OCI-LY3 (cell line): ENCODE results near the gene MED15.

Source experiments
- H2AFZ ChIP-seq: fragments of 200-600, 300-600 bp; shearing (Covaris generic); 2 replicates; pipeline ENCODE4 v1.6.0; 2014; ENCODE audit warnings: antibody characterized with exemption, low read depth, low read length
- H3K27ac ChIP-seq: fragments of 200-600, 300-600 bp; sonication (generic); 2 replicates; pipeline ENCODE4 v1.5.1; 2014; ENCODE audit warnings: mild to moderate bottlenecking, low read length, moderate library complexity, mixed read lengths
- H3K27me3 ChIP-seq: fragments of 200-600, 300-600 bp; sonication (generic); 2 replicates; pipeline ENCODE4 v1.6.1; 2014; ENCODE audit warnings: low read depth, low read length, mixed read lengths
- H3K36me3 ChIP-seq: fragments of 200-600, 300-600 bp; sonication (generic); replicated peaks from 2 replicates; pipeline ENCODE3; 2014; ENCODE audit warnings: low read depth, low read length, mixed read lengths
- H3K4me1 ChIP-seq: fragments of 300-600, 200-600 bp; sonication (generic); 2 replicates; pipeline ENCODE4 v1.6.1; 2014; ENCODE audit warnings: low read length, mixed read lengths
- H3K4me2 ChIP-seq: fragments of 200-600, 300-600 bp; sonication (generic); 2 replicates; pipeline ENCODE4 v1.6.1; 2014; ENCODE audit warnings: low read length, mixed read lengths
- H3K4me3 ChIP-seq: fragments of 300-600, 200-600 bp; sonication (generic); 2 replicates; pipeline ENCODE4 v1.5.1; 2014; ENCODE audit warnings: antibody characterized with exemption, mild to moderate bottlenecking, low read length, moderate library complexity
- H3K79me2 ChIP-seq: fragments of 300-600, 200-600 bp; shearing (Covaris generic); 2 replicates; pipeline ENCODE4 v1.6.1; 2014; ENCODE audit warnings: mild to moderate bottlenecking, low read length, mixed read lengths
- H3K9ac ChIP-seq: fragments of 300-600, 200-600 bp; shearing (Covaris generic); 2 replicates; pipeline ENCODE4 v1.6.0; 2014; ENCODE audit warnings: mild to moderate bottlenecking, low read length, moderate library complexity
- H3K9me3 ChIP-seq: fragments of 200-600, 300-600 bp; shearing (Covaris generic); 2 replicates; pipeline ENCODE4 v1.6.1; 2014; ENCODE audit warnings: low read length, mixed read lengths; ENCODE audit not compliant: insufficient read depth
- H4K20me1 ChIP-seq: fragments of 200-600, 300-600 bp; sonication (generic); 2 replicates; pipeline ENCODE4 v1.6.1; 2016; ENCODE audit warnings: low read length, mixed read lengths; ENCODE audit not compliant: insufficient read depth
- CTCF ChIP-seq: fragments of 200-600, 300-600 bp; sonication (generic); IDR thresholded peaks from 2 replicates; pipeline ENCODE4 v1.5.1; 2014; ENCODE audit warnings: antibody characterized with exemption, low read length, low read depth
- EZH2phosphoT487 ChIP-seq: fragments of 200-600 bp; shearing (Covaris generic); IDR thresholded peaks from 2 replicates; pipeline ENCODE4 v1.6.1; 2018; ENCODE audit warnings: antibody characterized with exemption, mixed run types, low read depth

Gene MED15

DNA sequence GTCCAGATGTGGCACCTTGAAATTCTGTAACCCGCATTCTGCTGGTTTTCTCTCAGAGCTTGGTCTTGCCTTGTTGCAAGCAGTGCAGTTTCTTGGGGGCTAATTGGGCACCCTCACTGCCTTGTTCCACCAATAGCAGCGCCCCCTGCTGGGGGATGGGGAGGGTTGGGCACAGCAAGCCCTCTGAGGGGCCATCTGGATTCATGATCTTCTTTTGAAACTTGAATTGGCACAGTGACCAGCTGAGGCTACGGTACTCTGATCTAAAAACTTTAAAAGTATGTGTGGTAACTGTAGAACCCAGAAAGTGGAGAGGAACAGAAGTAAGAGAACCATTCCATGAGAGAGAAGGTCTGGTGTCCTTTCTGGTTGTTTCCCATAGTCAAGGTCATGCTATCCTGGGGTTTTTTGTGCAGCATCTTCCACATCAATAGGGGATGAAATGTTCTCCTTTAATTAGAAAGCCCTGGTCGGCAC, 64.2 kb downstream of the MED15 start:
- no peak overlapping the region for H2AFZ ChIP-seq
- H3K4me2 ChIP-seq = no peak overlapping the region
- peaks cover 77% of the 10 kb centered on the region for H3K36me3 ChIP-seq
- TF ChIP-seq EZH2phosphoT487 (no peak), CTCF (peak; percentile 92)
- no peak overlapping the region for H3K4me3 ChIP-seq
- peaks cover 13% of the 10 kb centered on the region; the same call in 1 of the 2 replicates for H4K20me1 ChIP-seq
- no peaks in the 10 kb centered on the region for H3K79me2 ChIP-seq
- H3K9ac ChIP-seq = no peak overlapping the region
- no peaks in the 10 kb centered on the region for H3K9me3 ChIP-seq
- H3K27me3 ChIP-seq = no peaks in the 10 kb centered on the region
- H3K27ac ChIP-seq = no peak overlapping the region
- no peaks in the 10 kb centered on the region for H3K4me1 ChIP-seq

GRCh38 chr22:20572132-20572802, 64.9 kb downstream of the MED15 start:
- no peak overlapping the region for H3K4me3 ChIP-seq

DNA sequence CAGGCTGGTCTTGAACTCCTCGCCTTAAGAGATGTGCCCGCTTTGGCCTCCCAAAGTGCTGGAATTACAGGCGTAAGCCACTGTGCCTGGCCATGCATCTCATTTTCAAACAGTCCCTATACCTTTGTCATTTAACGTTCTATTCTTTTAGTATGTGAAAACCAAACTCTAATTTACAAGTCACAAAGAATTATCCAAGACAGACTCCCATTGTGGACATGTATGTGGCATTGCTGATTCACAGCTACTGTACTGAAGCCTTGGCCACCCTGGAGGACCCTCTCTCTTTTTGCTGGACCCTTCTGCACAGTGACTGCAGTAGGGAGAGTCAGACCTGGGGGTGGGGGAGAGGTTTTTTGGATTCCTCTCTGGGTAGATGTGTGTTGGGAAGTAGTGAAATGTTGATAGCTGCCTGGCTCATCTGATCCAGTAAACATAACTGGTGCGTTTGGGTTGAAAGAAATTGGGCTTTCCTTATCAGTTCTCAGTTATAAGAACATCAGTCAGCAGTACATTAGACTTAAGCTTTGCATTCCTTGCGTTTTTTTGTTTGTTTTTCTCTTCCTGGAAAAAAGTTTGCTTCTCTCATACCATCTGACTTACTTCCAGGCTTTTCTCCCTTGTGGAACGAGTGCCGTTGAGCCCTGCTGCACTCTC, 65.9 kb downstream of the MED15 start:
- Histone ChIP-seq H3K4me1 (no peaks in the 10 kb centered on the region), H3K4me2 (no peak overlapping the region), H3K4me3 (no peak overlapping the region), H3K27ac (no peak overlapping the region), H3K9ac (no peak overlapping the region), H3K79me2 (no peaks in the 10 kb centered on the region), H4K20me1 (peaks cover 7% of the 10 kb centered on the region; the same call in 1 of the 2 replicates), H2AFZ (no peak overlapping the region), H3K27me3 (no peaks in the 10 kb centered on the region), H3K9me3 (no peaks in the 10 kb centered on the region), H3K36me3 (peaks cover 62% of the 10 kb centered on the region)
- TF ChIP-seq CTCF = no peak
- TF ChIP-seq EZH2phosphoT487 = no peak

More at GRCh38 chr22:20572132-20572802, 64.9 kb downstream of the MED15 start:
- Histone ChIP-seq H3K9ac (no peak overlapping the region), H3K27ac (no peak overlapping the region), H3K36me3 (peaks cover 70% of the 10 kb centered on the region), H4K20me1 (peaks cover 13% of the 10 kb centered on the region; the same call in 1 of the 2 replicates), H2AFZ (no peak overlapping the region), H3K9me3 (no peaks in the 10 kb centered on the region), H3K4me2 (no peak overlapping the region), H3K4me1 (no peaks in the 10 kb centered on the region), H3K27me3 (no peaks in the 10 kb centered on the region), H3K79me2 (no peaks in the 10 kb centered on the region)
- no peak for TF ChIP-seq EZH2phosphoT487
- TF ChIP-seq CTCF = no peak

DNA sequence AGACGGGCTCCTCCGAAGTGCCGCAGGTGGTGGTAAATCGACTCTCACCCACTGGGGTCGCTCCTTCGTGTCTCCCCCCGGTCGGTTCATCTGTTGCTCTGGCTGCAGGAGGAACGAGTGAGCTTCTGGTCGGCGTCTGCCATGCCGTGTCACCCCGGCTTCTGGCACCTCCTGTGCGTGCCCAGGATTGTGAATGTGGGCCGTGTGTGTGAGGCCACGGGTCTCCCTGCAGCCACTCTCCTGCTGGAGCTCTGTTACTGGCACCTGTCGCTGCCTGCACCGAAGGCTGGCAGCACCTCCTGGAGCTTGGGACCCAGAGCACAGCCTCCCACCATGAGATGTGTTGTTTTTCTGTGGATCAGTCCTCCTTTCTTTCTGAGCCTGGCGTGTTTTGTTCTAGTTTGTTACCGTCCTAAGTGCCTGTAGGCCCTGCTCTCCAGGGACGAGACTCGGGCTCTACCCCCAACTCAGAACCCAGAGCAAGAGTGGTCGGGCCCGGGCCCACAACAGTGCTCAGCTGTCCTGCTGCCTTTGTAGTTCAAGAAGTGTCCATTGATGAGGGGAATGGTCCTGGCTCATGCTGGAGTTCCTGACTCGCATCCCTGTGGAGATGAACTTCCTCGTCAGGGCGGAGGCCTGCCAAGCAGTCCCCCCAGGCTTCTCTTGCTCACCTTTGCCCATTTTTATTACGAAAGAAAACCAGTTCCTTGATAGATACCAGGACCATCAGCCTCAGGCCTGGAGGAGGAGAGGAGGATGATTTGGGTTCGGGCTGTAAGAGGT, 66.6 kb downstream of the MED15 start:
- Histone ChIP-seq H3K4me3 (no peak overlapping the region), H3K4me2 (no peak overlapping the region), H3K9me3 (no peaks in the 10 kb centered on the region), H3K36me3 (peaks cover 59% of the 10 kb centered on the region), H3K27me3 (no peaks in the 10 kb centered on the region), H3K9ac (no peak overlapping the region), H3K4me1 (no peaks in the 10 kb centered on the region), H4K20me1 (peaks cover 4% of the 10 kb centered on the region; the same call in 1 of the 2 replicates), H3K79me2 (no peaks in the 10 kb centered on the region), H2AFZ (no peak overlapping the region), H3K27ac (no peak overlapping the region)
- TF ChIP-seq CTCF = no peak
- no peak for TF ChIP-seq EZH2phosphoT487
